ENCODE data around the gene SLC4A7. TPM values are rescaled to one million over a fixed set of nuclear protein-coding genes. Genes with fewer than 3 reads are reported as not detected.

The SLC4A7 gene
- total RNA-seq, 1 experiment from 2014 or later: 90.8 TPM

- no peak for TF ChIP-seq ZNF532 (CRISPR knock-in tag; IDR thresholded peaks at IDR 0.05; ENCODE audit: borderline replicate concordance)
- no peak for TF ChIP-seq PRRX2 (CRISPR knock-in tag; IDR thresholded peaks at IDR 0.05)
- no peak for TF ChIP-seq CREM (CRISPR knock-in tag; IDR thresholded peaks at IDR 0.05)
- TF ChIP-seq SMAD3 (CRISPR knock-in tag; IDR thresholded peaks at IDR 0.05; ENCODE audit: borderline replicate concordance): no peak
- no peak for TF ChIP-seq AR (CRISPR knock-in tag; IDR thresholded peaks at IDR 0.05)
- TF ChIP-seq ZNF396 (CRISPR knock-in tag; IDR thresholded peaks at IDR 0.05; ENCODE audit: borderline replicate concordance): no peak
- TF ChIP-seq ZNF671 (CRISPR knock-in tag; IDR thresholded peaks at IDR 0.05): no peak
- no peak for TF ChIP-seq AFF4 (CRISPR knock-in tag; IDR thresholded peaks at IDR 0.05; ENCODE audit: borderline replicate concordance)
- no peak for TF ChIP-seq SP1 (CRISPR knock-in tag; conservative IDR thresholded peaks at IDR 0.05)
- TF ChIP-seq NR1H2 (CRISPR knock-in tag; IDR thresholded peaks at IDR 0.05): no peak
- TF ChIP-seq ATF6 (CRISPR knock-in tag; IDR thresholded peaks at IDR 0.05): no peak
Measured at GRCh38 chr3:27380433-27381357, 103.5 kb downstream of the SLC4A7 start (continued).

- CTCF ChIA-PET: no interaction called here
- ATAC-seq: no peak
- peaks cover 34% of the 10 kb centered on the region for H3K36me3 Mint-ChIP-seq
- DNase-seq (ENCODE audit: low spot score): no peak
- no peaks in the 10 kb centered on the region for H3K27me3 Mint-ChIP-seq (ENCODE audit: low read depth)
- H3K27ac Mint-ChIP-seq: no peak overlapping the region
- H3K9me3 Mint-ChIP-seq: no peaks in the 10 kb centered on the region
- POLR2A ChIA-PET: no interaction called here
- no peaks in the 10 kb centered on the region for H3K4me1 Mint-ChIP-seq
- no peak overlapping the region for H3K4me3 Mint-ChIP-seq
- TF ChIP-seq ZNF425 (CRISPR knock-in tag; conservative IDR thresholded peaks at IDR 0.05) (no peak), E2F4 (CRISPR knock-in tag; IDR thresholded peaks at IDR 0.05; ENCODE audit: borderline replicate concordance, low read depth) (no peak), MAX (CRISPR knock-in tag; IDR thresholded peaks at IDR 0.05) (no peak), FOXP1 (CRISPR knock-in tag; IDR thresholded peaks at IDR 0.05; ENCODE audit: borderline replicate concordance) (no peak), GRHL2 (CRISPR knock-in tag; IDR thresholded peaks at IDR 0.05; ENCODE audit: insufficient replicate concordance, severe bottlenecking) (no peak), NFATC4 (CRISPR knock-in tag; IDR thresholded peaks at IDR 0.05) (no peak), NFE2L1 (CRISPR knock-in tag; IDR thresholded peaks at IDR 0.05) (no peak)
Measured at GRCh38 chr3:27378331-27378730, 105.9 kb downstream of the SLC4A7 start.

All from WTC11 (cell line).